GM21381 (cell line): ENCODE data around the gene SLC37A1.
A peak's percentile ranks its signal among the peaks of the same experiment; 100 is the strongest.

Experiments used
- ATAC-seq: cut with Tn5 transposase; IDR thresholded peaks from one replicate; pipeline ENCODE4 v1.9.1; 2021; ENCODE audit warnings: mild to moderate bottlenecking, moderate library complexity; ENCODE audit not compliant: unreplicated experiment

Gene SLC37A1

DNA sequence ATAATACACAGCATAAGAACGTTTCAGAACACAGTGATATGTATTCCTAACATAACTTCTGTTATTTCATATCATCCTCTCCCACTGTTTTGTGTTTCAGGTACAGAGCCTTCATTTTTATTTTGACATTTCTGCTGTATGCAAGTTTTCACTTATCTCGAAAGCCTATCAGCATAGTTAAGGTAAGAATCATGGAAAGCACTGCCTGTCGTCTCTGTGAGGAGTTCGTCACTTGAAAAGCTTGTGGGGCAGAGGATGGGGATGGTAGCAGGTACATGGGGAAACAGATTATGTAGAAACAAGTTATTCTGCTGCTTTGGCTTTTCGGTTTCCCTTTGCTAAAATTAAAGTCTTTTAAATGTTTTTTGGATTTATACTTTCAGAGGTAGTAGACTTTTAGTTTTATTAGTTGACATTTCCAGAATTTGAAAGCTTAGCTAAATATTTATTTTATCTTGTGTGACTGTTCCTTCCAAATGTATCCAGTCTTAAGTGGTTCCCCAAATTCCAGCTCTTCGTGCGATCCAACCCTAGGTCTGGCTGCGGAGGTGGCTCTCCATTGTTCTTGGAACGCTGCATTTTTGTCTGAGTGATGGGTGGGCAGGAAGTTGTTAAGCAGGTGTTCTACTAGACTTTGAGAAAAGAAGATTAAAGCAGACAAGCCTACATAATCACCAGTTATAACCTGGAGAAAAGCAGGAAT is 12.2 kb downstream of the SLC37A1 start:
- no peak for ATAC-seq

GRCh38 chr21:42526379-42526727 is 12.7 kb downstream of the SLC37A1 start:
- no peak for ATAC-seq

GRCh38 chr21:42527127-42527488 is 13.5 kb downstream of the SLC37A1 start:
- no peak for ATAC-seq

DNA sequence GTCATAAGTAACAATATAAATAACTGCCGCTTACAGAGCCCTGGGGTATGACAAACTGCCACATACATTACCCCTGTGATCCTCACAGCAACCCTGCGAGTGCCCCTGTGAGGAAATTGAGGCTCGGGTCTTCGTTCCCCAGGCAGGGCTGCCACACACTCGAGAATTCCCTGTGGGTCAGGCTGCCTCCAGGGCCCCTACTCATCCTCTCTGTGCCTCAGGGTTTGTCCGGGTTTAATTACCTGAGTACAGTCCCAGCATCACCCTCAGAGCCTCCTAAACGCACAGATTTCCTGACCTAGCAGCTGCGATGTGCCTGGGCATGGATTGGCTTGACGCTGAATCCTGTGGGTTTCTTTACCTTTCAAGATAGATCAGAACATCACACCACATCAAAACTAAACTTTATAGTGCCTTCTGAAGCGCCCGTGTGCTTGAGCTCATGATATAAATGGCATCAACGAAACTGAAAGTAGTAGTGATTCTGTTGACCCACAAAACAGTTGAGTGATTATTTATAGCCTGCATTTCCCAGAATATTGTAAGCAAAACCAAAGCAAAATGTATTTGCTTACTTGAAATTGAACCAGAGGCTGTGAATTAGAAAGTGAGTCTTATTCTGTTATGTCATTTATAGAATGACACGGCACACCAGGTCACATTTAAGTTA is 14.0 kb downstream of the SLC37A1 start:
- no peak for ATAC-seq

DNA sequence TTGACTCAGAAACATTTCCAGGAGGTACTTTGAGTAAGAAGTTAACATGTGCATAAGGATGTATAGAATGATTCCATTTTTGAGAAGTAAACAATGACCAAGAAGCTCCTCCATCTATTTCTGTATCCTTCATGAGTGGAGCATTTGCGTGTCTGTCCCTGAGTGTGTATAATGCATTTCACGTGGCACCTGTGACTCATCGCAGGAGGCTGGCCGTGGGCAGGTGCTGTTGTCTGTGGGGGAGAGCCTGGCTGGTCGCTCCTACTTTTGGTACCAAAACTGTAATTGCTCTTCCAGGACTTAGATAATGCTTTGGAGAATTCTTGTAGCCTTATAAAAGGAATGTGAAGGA is 16.5 kb downstream of the SLC37A1 start:
- no peak for ATAC-seq

DNA sequence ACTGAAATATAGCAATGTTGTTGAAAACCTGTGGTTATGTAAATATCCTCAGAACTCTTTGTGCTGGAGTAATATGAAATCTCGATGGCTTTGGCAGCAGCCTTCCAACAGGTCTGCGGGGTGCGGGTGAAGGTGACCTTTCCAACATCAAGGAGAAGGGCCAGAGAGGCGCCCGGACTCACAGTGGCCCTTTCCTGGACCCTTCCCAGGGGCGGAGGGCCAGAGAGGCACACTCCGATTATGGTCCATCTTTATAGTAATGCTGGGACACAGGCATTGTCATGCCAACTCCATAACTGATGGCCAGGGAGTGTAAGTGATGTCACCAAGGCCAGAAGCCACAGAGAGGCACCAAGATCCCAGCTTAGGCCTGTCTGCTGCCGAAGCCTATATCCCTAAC is 18.1 kb downstream of the SLC37A1 start:
- ATAC-seq = no peak

- no peak for ATAC-seq
Measured at GRCh38 chr21:42532466-42533181, 19.0 kb downstream of the SLC37A1 start.

GRCh38 chr21:42533306-42533962 is 19.8 kb downstream of the SLC37A1 start:
- ATAC-seq = no peak

GRCh38 chr21:42533963-42534355 is 20.3 kb downstream of the SLC37A1 start:
- no peak for ATAC-seq

DNA sequence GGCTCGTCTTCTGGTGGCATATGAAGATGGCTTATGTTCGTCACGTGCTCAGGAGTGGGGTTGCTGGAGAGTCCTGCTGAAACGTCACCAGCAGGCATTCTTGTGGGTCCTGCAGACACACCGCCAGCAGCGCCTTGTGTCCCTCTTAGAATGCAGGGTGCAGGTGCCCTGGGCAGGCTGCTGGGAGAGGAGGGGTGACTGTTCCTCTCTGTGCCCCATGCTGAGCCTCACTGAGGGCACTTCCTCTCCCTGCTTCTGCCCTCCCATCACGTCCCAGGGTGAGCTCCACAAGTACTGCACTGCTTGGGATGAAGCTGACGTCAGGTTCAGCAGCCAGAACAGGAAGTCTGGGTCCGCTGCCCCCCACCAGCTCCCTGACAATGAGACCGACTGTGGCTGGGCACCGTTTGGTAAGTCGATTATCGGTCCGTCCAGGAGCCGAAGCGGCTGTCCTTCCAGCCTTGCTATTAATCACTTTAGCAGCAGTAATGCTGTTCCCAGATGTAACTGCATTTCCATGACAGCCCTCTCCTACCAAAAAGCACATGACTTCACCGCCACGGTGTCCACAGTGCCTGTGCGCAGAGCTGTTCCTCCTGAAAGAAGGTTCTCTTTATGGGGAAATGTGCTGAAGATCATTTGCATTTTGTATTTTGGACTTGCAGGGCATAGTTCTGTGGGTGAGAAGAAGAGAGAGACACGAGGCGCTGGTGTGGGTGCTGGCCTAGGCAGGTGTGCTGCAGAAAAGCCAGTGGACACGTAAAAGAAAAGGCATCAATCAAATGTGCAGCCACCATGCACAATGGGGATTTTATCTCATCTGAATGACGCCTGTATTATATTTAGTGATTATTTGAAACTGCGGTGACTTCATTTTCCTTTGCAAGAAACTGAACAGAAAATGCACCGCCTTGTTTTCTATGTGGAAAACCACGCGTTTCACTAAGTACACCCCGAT is 21.0 kb downstream of the SLC37A1 start:
- ATAC-seq = no peak

DNA sequence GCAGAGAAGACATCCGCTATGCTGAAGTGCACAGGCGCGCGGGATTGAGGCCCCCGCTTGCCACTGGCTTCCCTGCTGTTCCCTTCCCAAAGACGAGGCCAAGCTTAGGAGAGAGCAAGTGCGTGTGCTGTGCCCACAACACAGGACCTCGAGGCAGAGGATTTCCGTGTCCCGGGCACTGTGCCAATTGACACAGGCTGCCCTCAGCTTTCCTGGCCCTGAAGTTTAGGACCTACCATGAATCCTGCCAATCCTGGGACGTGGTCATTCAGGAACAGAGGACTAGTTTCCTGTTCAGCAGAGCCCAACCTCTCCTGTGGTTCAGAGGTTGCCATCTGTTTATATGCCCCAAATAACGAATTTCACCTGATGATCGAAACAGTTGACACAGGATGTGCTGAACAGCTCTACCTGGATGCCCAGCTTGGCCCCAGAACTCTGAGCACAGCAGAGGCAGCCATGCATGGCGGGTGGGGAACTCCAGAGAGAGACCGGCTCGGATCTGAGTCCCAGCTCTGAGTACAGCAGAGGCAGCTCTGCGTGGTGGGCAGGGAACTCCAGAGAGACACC is 22.0 kb downstream of the SLC37A1 start:
- peak; percentile 58 for ATAC-seq

- no peak for ATAC-seq
Measured at GRCh38 chr21:42536601-42537000, 22.9 kb downstream of the SLC37A1 start.

DNA sequence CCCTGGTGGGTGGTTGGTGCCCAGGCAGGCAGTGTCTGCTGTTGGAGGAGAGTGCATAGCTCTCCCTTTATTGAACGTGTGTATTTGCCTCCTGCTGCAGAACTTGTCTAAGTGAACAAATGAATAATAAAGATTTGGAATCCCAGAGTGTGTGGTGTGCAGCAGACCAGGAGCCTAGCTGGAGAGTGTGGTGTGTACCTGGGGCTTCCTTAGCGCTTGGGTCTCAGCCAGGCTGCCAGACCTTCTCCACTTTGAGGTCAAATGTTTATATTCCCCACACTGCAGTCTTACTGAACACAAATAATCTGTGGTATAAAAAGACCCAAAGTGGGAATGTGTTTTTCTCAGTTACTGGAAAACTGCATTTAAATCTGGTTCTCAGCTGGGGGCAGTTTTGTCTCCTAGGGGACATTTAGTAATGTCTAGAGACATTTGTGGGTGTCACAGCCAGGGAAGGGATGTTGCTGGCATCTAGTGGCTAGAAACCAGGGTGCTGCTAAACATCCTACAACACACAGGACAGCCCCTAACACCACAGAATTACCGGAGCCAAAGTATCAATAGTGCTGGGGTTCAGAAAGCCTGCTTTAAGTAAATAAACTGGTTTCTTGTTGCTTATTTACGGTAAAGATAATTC is 23.6 kb downstream of the SLC37A1 start:
- ATAC-seq = no peak

DNA sequence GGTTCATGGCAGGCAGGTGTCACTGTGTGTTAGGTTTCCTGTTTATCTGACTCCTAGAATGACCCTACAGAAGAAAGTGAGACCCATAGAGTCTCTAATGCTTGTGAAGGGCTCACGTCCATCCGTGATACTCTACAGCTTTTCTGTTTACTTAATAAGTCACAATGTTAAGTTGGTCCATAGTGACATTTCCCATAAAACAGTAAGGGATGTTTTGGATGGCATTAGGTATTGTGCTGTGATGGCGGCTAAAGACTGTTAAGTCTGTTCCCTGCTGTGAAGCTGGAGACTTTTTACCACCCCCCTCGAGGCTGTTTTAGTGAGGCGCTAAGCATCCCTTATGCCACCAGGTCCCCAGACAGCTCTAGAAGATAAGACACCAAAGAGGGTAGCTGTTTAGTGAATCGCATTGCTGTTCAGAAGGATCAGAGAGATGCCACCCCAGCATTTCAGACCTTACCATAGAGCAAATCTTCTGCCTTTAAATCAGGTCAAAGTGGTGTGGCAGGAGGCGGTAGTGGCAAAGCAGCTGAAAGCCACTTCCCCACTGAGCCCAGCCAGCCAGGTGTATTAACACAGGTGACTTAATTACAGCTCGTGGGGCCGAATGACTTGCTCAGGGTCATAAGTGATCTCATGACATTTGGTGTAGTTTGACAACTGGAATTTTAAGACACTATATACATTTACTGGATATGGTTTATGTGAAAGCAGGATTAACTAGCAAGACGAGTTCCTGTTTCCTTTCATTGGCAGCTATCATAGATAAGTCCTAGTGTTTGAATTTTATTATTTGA is 25.0 kb downstream of the SLC37A1 start:
- ATAC-seq = no peak

- no peak for ATAC-seq
Measured at GRCh38 chr21:42539342-42539741, 25.7 kb downstream of the SLC37A1 start.

DNA sequence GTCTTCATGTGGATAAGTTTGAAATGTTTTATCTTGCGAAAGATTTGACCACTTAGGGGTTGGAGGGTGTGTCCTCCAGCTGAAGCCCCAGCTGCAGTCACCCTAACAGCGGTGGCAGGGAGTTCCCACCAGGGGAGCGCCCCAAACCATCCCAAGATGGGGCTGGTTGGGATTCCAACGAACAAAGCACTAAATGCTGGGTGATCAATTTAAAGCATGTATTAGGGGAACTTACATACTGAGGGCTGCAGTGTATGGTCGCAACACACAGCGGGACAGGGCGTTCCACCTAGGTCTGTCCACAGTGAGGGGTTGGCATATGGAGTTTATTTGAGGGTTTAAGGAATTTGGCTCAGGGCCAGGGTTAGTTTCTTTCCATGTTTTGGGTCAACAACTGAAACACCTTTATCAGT is 26.3 kb downstream of the SLC37A1 start:
- ATAC-seq = no peak

- ATAC-seq = no peak
Measured at GRCh38 chr21:42540396-42540795, 26.7 kb downstream of the SLC37A1 start.

GRCh38 chr21:42541174-42541573 is 27.5 kb downstream of the SLC37A1 start:
- ATAC-seq = no peak

DNA sequence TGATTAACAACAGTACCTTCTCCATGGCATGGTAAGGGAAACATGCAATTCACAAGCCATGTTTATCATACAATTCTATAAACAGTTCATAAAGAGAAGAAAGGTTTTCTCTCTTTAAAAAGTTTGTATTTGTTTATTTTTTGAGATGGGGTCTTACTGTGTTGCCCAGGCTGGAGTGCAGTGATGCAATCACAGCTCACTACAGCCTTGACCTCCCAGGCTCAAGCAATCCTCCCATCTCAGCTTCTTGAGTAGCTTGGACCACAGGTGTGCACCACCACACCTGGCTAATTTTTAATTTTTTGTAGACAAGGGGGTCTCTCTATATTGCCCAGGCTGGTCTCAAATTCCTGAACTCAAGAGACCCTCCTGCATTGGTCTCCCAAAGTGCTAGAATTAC is 28.0 kb downstream of the SLC37A1 start:
- ATAC-seq = no peak
